HG03045 (cell line): Measurements from ENCODE around the gene CHRD.
"Not testable (repeated sequence)": the region's sequence is repeated elsewhere in the genome, so short reads cannot be mapped to it uniquely, and the experiment has no call there.

Experiments used
- ATAC-seq: cut with Tn5 transposase; IDR thresholded peaks from one replicate; pipeline ENCODE4 v1.9.1; 2021; ENCODE audit warnings: mild to moderate bottlenecking, moderate library complexity; ENCODE audit not compliant: unreplicated experiment

CHRD gene

DNA sequence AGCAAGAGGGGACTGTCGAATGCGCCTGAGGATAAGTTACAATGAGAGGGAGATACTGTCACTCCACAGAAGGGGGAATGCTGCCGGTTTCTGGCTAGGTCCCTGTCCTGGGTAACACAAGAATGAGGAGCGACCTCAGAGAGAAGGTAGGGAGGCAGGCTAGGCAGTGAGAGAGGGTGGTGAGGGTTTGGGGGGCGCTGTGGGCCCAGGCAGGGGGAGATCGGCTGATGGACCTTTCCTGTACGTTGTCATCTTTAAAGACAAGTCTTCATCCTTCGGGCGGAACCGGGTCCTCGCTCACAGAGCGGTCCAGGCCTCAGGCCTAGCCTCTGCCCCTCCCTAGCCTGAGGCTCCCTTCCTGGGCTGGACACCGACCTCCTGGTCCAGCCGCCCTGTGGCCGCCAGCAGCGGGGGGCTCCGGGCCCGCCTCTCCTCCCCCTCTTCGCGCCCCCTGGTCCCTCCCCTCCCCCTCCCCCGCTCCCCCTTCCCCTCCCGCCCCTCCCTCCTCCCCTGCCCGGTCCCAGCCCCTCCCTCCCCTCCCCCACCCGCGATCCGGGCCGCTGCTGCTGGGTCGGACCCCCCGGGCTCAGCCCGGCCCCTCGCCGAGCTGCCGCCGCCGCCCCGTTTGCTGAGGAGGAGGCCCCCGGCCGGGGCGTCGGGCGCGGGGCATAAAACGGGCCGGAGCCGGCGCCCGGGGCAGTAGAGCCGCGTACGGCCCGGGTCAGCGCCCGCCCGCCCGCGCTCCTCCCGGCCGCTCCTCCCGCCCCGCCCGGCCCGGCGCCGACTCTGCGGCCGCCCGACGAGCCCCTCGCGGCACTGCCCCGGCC, at the start of gene CHRD:
CHRD (plus strand) TSS at position 697 of the 827 bp plus-strand sequence. CDS start 265 bp downstream, outside the sequence.
- ATAC-seq, result no peak

DNA sequence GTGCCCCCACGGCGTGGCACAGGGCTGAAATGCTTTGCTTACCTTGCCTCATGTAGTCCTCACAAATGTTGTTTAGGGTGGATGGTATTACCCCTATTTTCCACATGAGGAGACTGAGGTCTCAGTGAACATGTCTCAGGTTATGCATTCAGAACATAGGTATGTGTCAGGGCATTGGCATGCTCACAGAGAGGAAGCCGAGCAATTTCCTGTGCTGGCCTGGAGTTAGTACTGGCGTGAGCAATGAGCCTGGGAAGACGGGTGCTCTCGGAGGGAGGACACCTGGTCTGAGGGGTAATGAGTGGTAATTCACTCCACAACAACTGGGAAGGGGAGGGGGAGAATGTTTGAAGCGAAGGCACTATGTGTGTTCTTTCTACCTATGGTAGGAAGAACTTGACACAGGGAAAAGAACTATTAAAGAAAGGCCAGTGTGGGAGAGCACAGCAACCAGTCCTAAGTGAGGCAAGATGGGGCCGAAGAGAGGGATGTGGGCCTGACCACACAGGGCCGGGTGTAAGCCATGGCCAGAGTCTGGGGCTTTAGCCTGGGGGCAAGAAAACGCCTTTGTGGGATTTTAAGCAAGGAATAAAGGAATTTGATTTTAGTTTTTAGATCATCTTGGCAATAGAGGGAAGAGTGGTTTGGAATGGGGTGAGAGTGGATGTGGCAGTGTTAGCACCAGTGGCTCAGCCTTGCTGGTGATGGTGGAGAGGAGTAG, 47.3 kb upstream of the CHRD start:
- no peak for ATAC-seq

DNA sequence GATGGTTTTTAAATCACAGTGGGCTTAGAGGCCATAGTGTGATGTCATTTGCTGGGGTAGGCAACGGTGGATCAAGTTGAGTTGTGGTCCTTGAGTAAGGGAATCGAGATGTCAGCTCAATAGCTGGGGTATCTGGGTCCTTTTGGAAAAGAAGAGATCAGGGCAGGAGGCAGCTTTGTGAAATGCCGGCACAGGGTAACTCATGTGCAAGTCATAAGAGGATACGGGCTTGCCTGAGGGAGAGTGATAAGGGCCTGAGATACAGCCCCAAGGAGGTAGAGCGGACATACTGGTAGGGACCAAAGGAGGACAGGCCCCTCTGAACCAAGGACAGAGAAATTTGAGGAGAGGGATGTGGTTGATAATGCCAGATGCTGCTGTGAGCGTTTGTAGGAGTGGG, 46.7 kb upstream of the CHRD start:
- ATAC-seq, result no peak

DNA sequence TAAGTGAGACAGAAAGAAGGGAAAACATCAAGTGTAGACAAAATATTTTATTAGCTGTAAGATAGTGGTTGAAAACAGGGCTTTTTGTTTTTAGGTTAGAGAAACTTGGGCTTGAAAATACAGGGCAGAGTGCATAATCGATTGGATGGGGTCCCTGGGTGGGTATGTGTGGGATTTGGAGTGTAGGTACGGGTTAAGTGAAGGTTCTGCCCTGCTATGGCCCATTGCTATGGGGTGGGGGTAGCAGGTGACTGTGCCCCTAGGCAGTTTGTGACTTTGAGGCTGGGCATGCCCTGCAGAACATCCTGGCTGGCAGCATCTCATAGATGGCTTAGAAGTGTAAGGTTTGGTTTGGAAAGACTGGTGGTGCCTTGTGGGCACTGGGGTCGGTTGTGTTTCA, 46.2 kb upstream of the CHRD start:
- ATAC-seq, result no peak

DNA sequence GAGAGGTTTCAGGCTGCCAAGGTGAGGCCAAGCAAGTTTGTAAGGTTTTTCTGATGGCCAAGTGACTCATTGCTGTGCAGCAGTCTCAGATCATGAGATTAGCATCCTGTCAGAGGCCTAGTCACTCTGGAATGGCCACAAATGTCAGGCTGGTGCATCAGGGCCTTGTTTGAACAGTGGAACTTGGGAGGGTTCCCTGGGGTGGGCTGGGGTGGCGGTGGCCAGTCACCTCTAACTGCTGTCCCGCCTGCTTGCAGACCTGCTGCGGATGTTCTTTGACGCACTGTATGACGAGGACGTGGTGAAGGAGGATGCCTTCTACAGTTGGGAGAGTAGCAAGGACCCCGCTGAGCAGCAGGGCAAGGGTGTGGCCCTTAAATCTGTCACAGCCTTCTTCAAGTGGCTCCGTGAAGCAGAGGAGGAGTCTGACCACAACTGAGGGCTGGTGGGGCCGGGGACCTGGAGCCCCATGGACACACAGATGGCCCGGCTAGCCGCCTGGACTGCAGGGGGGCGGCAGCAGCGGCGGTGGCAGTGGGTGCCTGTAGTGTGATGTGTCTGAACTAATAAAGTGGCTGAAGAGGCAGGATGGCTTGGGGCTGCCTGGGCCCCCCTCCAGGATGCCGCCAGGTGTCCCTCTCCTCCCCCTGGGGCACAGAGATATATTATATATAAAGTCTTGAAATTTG, 45.2 kb upstream of the CHRD start:
- no peak for ATAC-seq

DNA sequence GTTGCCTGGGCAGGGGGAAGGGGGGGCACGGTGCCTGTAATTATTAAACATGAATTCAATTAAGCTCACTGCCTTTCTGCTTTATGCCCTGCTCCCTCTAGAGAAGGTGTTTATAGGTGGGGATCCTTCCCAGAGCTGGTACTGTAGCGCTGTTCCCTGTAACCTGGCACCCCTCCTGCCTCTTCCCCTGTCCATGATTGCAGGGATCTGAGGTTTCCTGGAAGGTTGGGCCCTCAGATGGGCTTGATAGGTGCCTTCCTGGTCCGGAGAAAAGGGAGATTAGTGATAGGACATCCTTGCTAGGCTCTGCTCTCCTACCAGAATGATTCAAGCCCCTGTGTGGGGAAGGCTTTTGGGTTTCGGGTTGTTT, 44.6 kb upstream of the CHRD start:
- ATAC-seq, result peak; percentile 30

DNA sequence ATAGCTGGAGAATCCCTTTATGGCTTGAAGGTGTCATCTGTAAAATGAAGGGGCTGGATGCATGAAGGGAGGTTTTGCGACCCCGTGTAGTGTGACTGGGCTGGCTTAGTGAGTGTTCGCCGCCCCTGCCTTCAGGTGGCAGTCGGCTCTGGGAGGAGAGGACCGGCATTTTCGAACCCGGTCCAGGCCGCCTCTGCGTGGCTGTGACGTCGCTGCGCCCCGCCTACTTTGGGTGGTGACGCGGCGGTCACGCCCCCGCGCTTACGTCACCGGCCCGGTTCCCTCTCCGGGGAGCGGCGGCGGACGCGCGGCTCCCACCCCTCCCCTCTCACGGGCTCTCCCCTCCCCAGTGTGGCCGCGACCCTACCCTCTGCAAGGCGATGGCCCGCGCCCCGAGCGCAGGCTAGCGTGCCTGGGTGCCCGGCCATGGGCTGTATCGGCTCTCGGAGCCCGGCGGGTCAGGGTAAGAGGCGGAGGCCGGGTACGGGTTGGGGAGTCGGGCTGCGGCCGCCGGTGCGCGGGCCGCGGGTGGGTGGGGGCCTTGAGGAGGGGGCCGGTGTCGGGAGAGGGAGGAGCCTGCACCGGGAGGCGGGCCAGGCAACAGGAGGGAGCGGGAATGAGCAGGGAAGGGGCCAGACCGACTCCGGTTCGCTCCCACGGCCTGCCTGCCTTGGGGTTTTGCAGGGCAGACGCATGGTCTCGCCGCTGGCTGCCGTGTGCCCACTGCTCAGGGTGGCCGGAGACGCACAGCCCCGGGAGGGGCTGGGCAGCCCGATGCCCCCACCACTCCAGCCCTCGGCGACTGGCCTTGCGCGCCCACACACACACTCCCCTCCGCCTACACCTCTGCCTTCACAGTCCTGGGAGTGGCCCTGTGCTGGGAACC, 44.0 kb upstream of the CHRD start:
- peak; percentile 83 for ATAC-seq

DNA sequence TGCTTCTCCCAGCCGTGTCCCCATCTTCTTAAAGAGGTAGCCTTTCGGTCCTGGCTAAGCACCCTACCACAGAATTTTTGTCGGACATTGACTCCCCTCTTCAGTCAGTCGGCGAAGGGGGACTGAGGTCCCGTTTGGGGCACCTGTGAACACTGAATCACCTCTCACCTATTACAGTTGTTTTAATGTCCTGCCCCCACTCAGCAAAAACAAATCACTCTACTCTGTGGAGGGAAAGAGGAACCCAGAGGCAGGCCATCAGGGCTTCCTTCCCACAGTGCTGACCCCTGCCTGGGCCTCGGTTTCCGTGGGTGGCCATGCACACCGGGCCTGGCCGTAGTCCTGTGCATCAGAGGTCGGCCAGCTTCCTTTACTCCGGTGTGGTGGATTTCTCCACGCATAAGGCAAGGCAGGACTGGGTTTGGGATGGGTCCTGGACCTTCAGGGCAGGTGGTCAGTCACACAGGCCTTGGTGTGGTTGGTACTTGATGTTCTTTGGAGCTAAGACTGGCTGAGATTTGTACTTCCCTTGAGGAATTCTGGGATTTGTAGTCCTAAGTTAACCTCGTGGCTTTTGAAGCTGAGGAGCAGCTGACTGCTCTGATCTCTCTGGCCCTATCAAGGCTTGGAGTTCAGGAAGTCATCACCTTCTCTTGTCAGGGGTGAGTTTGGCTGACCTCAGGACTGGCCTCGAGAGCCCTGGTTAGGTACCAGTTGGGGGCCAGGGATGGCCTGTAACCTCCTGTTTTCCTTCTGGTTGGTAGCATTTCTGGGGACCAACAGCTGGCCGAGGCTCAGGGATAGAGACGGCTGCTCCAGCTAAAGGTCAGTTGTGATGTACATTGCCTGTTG, 43.1 kb upstream of the CHRD start:
- ATAC-seq, result no peak

DNA sequence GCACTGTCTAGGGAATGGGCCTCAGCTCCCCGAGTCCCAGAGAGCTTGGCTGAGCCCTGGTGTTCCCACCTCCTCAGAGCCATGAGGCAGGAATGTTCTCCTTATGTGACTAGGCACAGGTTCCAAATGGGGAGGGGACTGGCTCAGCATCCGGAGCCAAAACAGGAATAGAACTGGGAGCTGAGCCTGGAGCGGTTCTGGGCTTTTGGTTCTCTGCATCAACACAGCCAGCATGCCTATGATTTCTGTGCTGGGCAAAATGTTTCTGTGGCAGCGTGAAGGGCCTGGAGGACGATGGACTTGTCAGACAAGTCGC, 42.5 kb upstream of the CHRD start, which contains the start of gene FAM131A:
FAM131A (plus strand) TSS at position 202 of the 316 bp plus-strand sequence; CDS start at position 233, 31 bp downstream.
- ATAC-seq, result no peak

DNA sequence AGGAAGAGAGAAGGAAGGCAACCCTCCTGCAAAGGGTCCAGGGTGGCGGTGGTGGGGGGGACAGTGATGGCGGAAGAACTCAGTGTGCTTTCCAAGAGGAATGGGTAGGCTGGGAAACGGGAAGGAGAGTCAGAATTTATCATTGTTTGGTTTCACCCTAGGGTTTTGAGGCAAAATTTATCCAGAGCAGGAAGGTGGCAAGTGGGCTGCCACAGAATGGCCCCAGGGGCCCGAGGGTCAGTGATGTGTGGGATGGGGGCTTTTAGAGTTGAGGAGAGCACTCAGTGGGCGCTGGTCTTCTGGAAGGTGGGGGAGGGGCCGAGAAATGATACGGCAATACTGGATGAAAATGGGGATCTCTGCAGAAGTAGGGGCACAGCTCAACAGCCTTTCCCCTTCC, 41.9 kb upstream of the CHRD start:
- ATAC-seq, result no peak

DNA sequence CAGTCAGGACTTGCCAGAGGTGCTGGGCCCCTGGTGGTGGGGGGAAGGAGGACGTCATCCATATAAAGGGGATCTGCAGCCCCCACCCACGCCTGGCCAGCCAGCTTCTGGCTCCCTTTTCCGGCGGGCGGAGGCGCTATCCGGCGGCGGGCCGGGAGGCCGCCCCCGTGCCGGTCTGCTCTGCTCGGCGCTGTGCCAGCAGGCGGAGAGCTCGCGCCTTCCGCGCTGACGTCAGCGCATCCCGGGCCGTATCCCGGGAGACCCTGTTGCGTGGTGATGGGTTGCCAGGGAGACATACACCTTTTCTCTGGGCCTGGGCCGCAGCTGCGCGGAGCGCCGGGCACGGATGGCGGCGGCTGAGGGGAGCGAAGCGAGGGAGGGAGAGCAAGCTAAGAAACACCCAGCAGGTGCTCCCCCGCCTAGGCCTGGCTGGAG, 41.3 kb upstream of the CHRD start:
- ATAC-seq, result no peak

DNA sequence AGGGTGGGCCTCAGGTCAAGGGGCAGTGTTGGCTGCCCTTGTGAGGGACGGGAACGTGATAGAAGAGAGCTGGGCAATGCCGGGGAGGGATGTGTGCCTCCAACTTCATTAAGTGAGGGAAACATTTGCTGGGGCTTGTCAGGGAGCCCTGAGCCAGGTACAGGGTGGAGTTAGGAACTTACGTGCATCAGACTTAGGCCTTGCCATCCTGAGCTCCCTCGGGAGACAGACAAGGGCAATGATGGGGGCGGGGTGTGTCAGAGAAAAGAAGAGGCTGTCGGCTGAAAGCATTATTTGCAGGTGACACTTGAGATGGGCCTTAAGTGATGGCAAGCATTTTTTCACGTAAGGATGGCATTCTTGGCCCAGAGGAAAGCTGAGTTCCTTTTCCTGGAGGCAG, 40.9 kb upstream of the CHRD start:
- no peak for ATAC-seq

DNA sequence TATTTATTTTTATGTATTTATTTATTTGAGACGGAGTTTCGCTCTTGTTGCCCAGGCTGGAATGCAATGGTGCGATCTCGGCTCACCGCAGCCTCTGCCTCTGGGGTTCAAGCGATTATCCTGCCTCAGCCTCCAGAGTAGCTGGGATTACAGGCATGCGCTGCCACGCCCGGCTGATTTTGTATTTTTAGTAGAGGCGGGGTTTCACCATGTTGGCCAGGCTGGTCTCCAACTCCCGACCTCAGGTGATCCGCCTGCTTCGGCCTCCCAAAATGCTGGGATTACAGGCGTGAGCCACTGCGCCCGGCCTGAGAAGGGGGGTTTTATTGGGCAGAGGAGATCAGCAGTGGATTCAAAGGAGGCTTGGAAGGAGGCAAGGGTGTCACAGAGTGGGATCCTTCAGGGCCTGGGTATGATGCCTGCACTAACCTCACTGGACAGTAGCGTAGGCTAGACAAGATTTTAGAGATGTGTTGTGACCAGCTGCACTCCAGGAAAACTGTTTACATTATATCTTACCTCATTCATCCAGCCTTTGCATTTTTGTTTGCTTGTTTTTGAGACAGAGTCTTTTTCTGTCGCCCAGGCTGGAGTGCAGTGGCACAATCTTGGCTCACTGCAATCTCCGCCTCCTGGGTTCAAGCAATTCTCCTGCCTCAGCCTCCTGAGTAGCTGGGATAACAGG, 40.3 kb upstream of the CHRD start:
- ATAC-seq, result not testable (repeated sequence)

DNA sequence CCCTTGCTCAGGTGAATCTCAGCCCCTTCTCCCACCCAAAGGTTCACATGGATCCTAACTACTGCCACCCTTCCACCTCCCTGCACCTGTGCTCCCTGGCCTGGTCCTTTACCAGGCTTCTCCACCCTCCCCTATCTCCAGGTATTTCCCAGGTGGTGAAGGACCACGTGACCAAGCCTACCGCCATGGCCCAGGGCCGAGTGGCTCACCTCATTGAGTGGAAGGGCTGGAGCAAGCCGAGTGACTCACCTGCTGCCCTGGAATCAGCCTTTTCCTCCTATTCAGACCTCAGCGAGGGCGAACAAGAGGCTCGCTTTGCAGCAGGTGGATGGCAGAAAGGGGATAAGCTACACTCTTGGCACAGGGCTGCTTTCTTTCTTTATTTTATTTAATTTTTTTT, 37.9 kb upstream of the CHRD start:
- no peak for ATAC-seq

DNA sequence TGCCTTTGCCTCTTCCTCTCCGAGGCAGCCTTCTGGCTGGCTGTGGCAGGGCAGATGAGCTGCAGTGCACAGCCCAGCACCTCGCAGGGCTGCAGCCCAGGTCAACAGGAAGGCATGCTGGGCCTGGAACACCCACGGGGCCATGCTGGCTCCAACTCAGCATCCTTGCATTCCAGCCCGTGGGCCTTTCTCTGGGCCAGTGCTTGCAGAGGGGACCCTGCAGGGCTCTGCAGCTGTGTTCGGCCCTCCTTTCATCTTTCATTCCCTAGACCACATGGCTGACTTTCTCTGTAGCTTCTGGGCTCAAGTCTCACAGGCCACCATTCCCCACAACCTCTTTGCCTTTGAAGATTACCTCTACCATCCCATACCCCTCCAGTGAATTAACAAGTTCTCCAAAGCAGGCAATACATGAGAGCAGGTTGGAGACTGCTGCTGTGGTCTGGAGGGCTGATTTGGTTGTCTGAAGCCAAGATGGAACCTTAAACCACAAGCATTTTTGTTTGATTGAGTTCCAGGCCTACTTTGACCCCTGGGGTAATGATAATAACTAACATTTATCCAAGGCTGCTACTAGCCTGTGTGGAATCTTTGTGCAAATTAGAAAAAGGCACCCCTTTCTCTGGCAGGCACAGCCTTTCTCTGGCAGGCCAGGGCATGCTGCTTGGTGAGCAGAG, 36.5 kb upstream of the CHRD start:
- no peak for ATAC-seq

DNA sequence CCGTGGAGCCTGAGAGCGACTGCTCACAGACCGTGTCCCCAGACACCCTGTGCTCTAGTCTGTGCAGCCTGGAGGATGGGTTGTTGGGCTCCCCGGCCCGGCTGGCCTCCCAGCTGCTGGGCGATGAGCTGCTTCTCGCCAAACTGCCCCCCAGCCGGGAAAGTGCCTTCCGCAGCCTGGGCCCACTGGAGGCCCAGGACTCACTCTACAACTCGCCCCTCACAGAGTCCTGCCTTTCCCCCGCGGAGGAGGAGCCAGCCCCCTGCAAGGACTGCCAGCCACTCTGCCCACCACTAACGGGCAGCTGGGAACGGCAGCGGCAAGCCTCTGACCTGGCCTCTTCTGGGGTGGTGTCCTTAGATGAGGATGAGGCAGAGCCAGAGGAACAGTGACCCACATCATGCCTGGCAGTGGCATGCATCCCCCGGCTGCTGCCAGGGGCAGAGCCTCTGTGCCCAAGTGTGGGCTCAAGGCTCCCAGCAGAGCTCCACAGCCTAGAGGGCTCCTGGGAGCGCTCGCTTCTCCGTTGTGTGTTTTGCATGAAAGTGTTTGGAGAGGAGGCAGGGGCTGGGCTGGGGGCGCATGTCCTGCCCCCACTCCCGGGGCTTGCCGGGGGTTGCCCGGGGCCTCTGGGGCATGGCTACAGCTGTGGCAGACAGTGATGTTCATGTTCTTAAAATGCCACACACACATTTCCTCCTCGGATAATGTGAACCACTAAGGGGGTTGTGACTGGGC, 35.1 kb upstream of the CHRD start:
- ATAC-seq, result no peak

DNA sequence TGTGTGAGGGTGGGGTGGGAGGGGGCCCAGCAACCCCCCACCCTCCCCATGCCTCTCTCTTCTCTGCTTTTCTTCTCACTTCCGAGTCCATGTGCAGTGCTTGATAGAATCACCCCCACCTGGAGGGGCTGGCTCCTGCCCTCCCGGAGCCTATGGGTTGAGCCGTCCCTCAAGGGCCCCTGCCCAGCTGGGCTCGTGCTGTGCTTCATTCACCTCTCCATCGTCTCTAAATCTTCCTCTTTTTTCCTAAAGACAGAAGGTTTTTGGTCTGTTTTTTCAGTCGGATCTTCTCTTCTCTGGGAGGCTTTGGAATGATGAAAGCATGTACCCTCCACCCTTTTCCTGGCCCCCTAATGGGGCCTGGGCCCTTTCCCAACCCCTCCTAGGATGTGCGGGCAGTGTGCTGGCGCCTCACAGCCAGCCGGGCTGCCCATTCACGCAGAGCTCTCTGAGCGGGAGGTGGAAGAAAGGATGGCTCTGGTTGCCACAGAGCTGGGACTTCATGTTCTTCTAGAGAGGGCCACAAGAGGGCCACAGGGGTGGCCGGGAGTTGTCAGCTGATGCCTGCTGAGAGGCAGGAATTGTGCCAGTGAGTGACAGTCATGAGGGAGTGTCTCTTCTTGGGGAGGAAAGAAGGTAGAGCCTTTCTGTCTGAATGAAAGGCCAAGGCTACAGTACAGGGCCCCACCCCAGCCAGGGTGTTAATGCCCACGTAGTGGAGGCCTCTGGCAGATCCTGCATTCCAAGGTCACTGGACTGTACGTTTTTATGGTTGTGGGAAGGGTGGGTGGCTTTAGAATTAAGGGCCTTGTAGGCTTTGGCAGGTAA, 34.3 kb upstream of the CHRD start:
- no peak for ATAC-seq
